Activated CD8-positive, alpha-beta memory T cell treated with anti-CD3 and anti-CD28 coated beads, Interleukin-2, amount 10 ng/mL, durations not matched to agents 7 days and 5 days (primary cell): Measurements from ENCODE around the gene ABRAXAS1. TPM values are rescaled to one million over a fixed set of nuclear protein-coding genes. Genes with fewer than 3 reads are reported as not detected.
A peak's percentile ranks its signal among the peaks of the same experiment; 100 is the strongest.
"Not testable (repeated sequence)": the region's sequence is repeated elsewhere in the genome, so short reads cannot be mapped to it uniquely, and the experiment has no call there.

Experiments
- ATAC-seq: fragments of 150-1000 bp; cut with Tn5 transposase; one replicate; pipeline ENCODE4 v1.10.0; 2021; ENCODE audit warnings: moderate library complexity
- CTCF ChIA-PET: fragments of 350-600 bp; sonication (Branson Sonifier 250); formaldehyde crosslinking; loops from one replicate; lab custom pipeline; 2021; ENCODE audit warnings: antibody characterized with exemption; lab: Charles Lee
- DNase-seq: peaks from one replicate; pipeline ENCODE4 v3.0.0-alpha.2; 2020
- H3K27ac Mint-ChIP-seq: one replicate; pipeline ENCODE4 v1.8.0; 2021; ENCODE audit warnings: mild to moderate bottlenecking, mixed read lengths
- H3K27me3 Mint-ChIP-seq: one replicate; pipeline ENCODE4 v1.8.0; 2021; ENCODE audit warnings: mixed read lengths
- H3K36me3 Mint-ChIP-seq: one replicate; pipeline ENCODE4 v1.8.0; 2021; ENCODE audit warnings: mild to moderate bottlenecking, mixed read lengths
- H3K4me1 Mint-ChIP-seq: one replicate; pipeline ENCODE4 v1.8.0; 2021; ENCODE audit warnings: mixed read lengths
- H3K4me3 Mint-ChIP-seq: one replicate; pipeline ENCODE4 v1.8.0; 2021; ENCODE audit warnings: mild to moderate bottlenecking, moderate library complexity, mixed read lengths
- H3K9me3 Mint-ChIP-seq: one replicate; pipeline ENCODE4 v1.8.0; 2022; ENCODE audit warnings: low read depth, mixed read lengths
- total RNA-seq, 2 experiments: library from RNA; stranded (reverse); gene quantifications; one replicate each; pipeline ENCODE4 v1.2.3, GENCODE V29; 2021

The ABRAXAS1 gene
- total RNA-seq = 10 to 100 TPM; 11.3 to 11.5 TPM

DNA sequence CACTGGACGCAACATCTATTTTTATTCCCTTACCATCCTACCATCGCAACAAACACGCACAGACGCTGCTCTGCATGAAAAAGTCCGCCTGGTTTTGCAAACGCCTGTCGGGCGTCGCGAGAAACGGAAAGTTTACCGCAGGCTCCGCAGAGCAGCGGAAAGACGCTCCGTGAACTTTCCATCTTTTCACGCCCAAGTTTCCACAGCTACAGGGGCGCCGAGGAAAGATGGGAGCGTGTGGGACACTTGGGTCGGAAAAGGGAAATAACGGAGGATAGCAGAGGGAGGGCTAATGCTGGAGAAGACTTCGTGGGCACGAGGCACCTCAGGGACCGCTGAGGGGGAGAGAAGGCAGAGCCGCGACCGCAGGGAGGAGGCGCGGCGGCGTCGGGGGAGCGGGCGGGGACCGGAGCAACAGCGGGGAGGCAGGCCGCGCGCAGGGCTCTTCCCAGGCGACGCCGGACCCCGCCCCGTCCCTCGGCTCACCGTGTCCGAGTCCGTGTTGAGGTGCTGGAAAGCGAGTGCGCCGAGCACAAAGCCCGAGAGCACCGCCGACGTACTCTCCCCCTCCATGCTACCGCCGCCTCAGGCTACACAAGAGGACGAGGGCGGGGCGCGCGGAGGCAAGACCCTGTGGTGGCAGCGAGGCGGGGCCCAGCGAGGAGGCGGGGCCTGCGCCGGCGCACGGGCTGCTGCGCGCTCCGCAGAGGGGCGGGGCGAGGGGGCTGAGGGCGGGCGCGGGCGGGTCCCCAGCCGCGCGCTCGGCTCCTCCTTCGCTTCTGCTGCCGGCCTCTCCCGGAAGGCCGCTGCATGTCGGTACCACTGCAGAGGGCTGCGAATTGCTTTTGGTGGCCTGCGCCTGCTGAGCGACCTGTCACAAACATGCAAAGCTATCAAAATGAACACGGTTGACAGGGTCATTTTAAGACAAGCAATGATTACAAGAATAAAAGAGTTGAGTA lies at the start of gene ABRAXAS1:
TSS of gene ABRAXAS1 (minus strand) at position 601 of the 962 bp plus-strand sequence. CDS start at position 573, 28 bp downstream.
- ATAC-seq (peak; percentile 96), DNase-seq (peak; percentile 94)
- CTCF ChIA-PET = interaction anchor here (0.6 to 2.9 kb wide), 5 partner anchors 24 to 162 kb away, joined by 3 to 11 read pairs (median 3); no protein-coding TSS in a partner anchor
- no peaks in the 10 kb centered on the region for H3K27me3 Mint-ChIP-seq
- H3K27ac Mint-ChIP-seq = peak within 1 kb of the TSS; percentile 93
- H3K36me3 Mint-ChIP-seq = peaks cover 3% of the 10 kb centered on the region
- peaks cover 15% of the 10 kb centered on the region for H3K4me1 Mint-ChIP-seq
- peak within 1 kb of the TSS; percentile 94 for H3K4me3 Mint-ChIP-seq
- no peaks in the 10 kb centered on the region for H3K9me3 Mint-ChIP-seq

- Mint-ChIP-seq H3K36me3 (no peaks in the 10 kb centered on the region), H3K27me3 (peaks cover 25% of the 10 kb centered on the region), H3K27ac (no peak overlapping the region), H3K4me3 (no peak overlapping the region), H3K9me3 (peaks cover 6% of the 10 kb centered on the region), H3K4me1 (no peaks in the 10 kb centered on the region)
- CTCF ChIA-PET = interaction anchor here (1.2 kb wide), 1 partner anchor 11 kb away, joined by 3 read pairs; no protein-coding TSS in a partner anchor
- DNase-seq (no peak), ATAC-seq (no peak)
Measured at GRCh38 chr4:83527671-83528070, 42.8 kb upstream of the ABRAXAS1 start.

GRCh38 chr4:83522239-83522638 lies 37.3 kb upstream of the ABRAXAS1 start:
- Mint-ChIP-seq H3K4me1 (no peaks in the 10 kb centered on the region), H3K27ac (no peak overlapping the region), H3K9me3 (peaks cover 6% of the 10 kb centered on the region), H3K27me3 (peaks cover 17% of the 10 kb centered on the region), H3K36me3 (no peaks in the 10 kb centered on the region), H3K4me3 (no peak overlapping the region)
- ATAC-seq = no peak
- no peak for DNase-seq
- CTCF ChIA-PET = interaction anchor here (2.3 kb wide), 1 partner anchor 13 kb away, joined by 10 read pairs; no protein-coding TSS in a partner anchor

GRCh38 chr4:83516042-83516772 lies 31.3 kb upstream of the ABRAXAS1 start:
- H3K9me3 Mint-ChIP-seq = no peaks in the 10 kb centered on the region
- DNase-seq = no peak
- no peak overlapping the region for H3K27ac Mint-ChIP-seq
- CTCF ChIA-PET = no interaction called here
- peaks cover 9% of the 10 kb centered on the region for H3K27me3 Mint-ChIP-seq
- no peak for ATAC-seq
- no peak overlapping the region for H3K4me3 Mint-ChIP-seq
- H3K4me1 Mint-ChIP-seq = no peaks in the 10 kb centered on the region
- no peaks in the 10 kb centered on the region for H3K36me3 Mint-ChIP-seq

DNA sequence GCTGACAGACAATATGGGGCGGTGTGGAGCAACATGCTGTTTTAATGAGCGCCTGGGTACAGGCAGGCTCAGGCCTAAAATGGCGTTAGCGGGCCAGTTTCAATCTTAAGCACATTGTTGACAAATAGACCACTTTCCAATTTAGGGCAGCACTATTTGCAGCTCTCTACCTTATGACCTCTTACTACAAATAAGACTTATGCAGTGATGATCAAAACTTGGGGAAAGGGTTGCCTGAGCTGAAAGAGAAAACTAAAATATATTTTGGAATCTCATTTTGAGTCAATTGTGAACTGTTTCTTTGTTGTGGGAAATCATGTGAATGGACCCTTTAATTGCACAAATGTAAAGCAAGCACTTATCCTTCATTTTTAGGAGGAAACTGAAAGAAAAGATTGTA lies 25.5 kb upstream of the ABRAXAS1 start:
- DNase-seq (no peak), ATAC-seq (peak; percentile 20)
- CTCF ChIA-PET = interaction anchor here (1.1 to 4.5 kb wide), 8 partner anchors 8 to 133 kb away, joined by 3 to 84 read pairs (median 8); partner anchors contain the start of gene GPAT3
- no peak overlapping the region for H3K4me3 Mint-ChIP-seq
- peaks cover 8% of the 10 kb centered on the region for H3K4me1 Mint-ChIP-seq
- H3K36me3 Mint-ChIP-seq = no peaks in the 10 kb centered on the region
- H3K27ac Mint-ChIP-seq = no peak overlapping the region
- no peaks in the 10 kb centered on the region for H3K9me3 Mint-ChIP-seq
- H3K27me3 Mint-ChIP-seq = no peaks in the 10 kb centered on the region

DNA sequence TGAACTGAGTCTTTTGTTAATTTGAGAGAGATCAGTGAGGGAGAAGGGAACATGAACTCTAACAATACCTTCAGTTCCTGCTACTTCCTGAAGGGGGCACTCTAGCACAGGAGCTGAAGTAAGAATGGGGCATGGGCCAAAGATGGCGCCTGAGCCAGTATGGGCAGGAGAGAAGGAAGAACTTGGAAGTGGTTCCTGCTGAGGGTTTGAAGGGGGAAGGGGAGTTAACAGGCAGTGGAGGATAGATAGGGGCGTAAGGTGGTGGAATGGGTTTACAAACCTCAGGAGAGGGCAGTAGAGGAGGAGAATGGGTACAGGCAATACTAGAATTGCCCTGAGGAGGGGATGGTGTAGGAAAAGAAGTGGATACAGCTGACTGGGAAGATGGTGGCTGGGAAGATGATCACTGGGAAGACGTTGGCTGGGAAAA lies 24.3 kb upstream of the ABRAXAS1 start:
- H3K27ac Mint-ChIP-seq, H3K27me3 Mint-ChIP-seq, H3K9me3 Mint-ChIP-seq, H3K4me3 Mint-ChIP-seq, H3K36me3 Mint-ChIP-seq, ATAC-seq: not testable (repeated sequence)
- peaks cover 12% of the 10 kb centered on the region for H3K4me1 Mint-ChIP-seq
- CTCF ChIA-PET = interaction anchor here (0.9 to 4.5 kb wide), 17 partner anchors 9 to 147 kb away, joined by 3 to 84 read pairs (median 5); partner anchors contain the start of genes ABRAXAS1 and GPAT3
- DNase-seq = peak; percentile 76

DNA sequence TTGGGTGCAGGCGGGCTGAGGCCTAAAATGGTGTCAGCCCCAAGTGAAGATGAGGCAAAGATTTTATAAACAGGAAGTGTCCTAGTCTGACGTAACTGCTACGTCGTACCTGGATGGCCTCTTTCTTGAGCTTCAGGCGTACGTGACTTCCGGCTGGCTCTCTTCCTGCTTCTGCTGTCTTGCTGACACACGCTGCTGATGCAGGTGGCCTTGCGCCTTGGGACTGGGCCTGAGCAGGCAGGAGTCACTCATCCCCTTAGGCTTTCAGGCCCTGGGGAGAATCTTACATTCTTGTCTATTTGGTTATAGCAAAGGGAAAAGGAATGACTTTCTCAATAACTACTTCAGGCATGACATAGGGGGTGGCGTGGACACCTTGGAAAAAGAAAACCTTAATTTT lies 20.1 kb upstream of the ABRAXAS1 start:
- Mint-ChIP-seq H3K9me3 (no peaks in the 10 kb centered on the region), H3K27me3 (no peaks in the 10 kb centered on the region), H3K4me3 (no peak overlapping the region), H3K36me3 (no peaks in the 10 kb centered on the region), H3K27ac (no peak overlapping the region), H3K4me1 (peaks cover 12% of the 10 kb centered on the region)
- no peak for DNase-seq
- no peak for ATAC-seq
- CTCF ChIA-PET = interaction anchor here (0.7 kb wide), 1 partner anchor 151 kb away, joined by 3 read pairs; no protein-coding TSS in a partner anchor

- Mint-ChIP-seq H3K4me3 (no peak overlapping the region), H3K27ac (no peak overlapping the region), H3K27me3 (no peaks in the 10 kb centered on the region), H3K36me3 (no peaks in the 10 kb centered on the region), H3K9me3 (no peaks in the 10 kb centered on the region), H3K4me1 (peaks cover 12% of the 10 kb centered on the region)
- DNase-seq (no peak), ATAC-seq (no peak)
- CTCF ChIA-PET = interaction anchor here (0.7 kb wide), 1 partner anchor 151 kb away, joined by 3 read pairs; no protein-coding TSS in a partner anchor
Measured at GRCh38 chr4:83504503-83504902, 19.6 kb upstream of the ABRAXAS1 start.

- Mint-ChIP-seq H3K36me3 (no peaks in the 10 kb centered on the region), H3K27me3 (no peaks in the 10 kb centered on the region), H3K4me3 (no peak overlapping the region), H3K4me1 (peaks cover 11% of the 10 kb centered on the region), H3K9me3 (no peaks in the 10 kb centered on the region), H3K27ac (peak overlapping the region; percentile 6)
- ATAC-seq (no peak), DNase-seq (peak; percentile 48)
- CTCF ChIA-PET = no interaction called here
Measured at GRCh38 chr4:83503974-83504373, 19.1 kb upstream of the ABRAXAS1 start.

GRCh38 chr4:83501671-83502070 lies 16.8 kb upstream of the ABRAXAS1 start:
- not testable (repeated sequence) for H3K4me3 Mint-ChIP-seq, H3K27me3 Mint-ChIP-seq, H3K9me3 Mint-ChIP-seq, ATAC-seq, H3K36me3 Mint-ChIP-seq, H3K27ac Mint-ChIP-seq, DNase-seq
- CTCF ChIA-PET = interaction anchor here (1.7 kb wide), 1 partner anchor 141 kb away, joined by 4 read pairs; no protein-coding TSS in a partner anchor
- H3K4me1 Mint-ChIP-seq = peaks cover 11% of the 10 kb centered on the region

GRCh38 chr4:83498187-83498586 lies 13.3 kb upstream of the ABRAXAS1 start:
- H3K9me3 Mint-ChIP-seq = no peaks in the 10 kb centered on the region
- H3K4me1 Mint-ChIP-seq = no peaks in the 10 kb centered on the region
- DNase-seq (no peak), ATAC-seq (no peak)
- CTCF ChIA-PET = interaction anchor here (2.0 to 2.5 kb wide), 2 partner anchors 8 to 11 kb away, joined by 7 read pairs; no protein-coding TSS in a partner anchor
- no peak overlapping the region for H3K4me3 Mint-ChIP-seq
- peak overlapping the region; percentile 16 for H3K27ac Mint-ChIP-seq
- H3K27me3 Mint-ChIP-seq = no peaks in the 10 kb centered on the region
- H3K36me3 Mint-ChIP-seq = no peaks in the 10 kb centered on the region

DNA sequence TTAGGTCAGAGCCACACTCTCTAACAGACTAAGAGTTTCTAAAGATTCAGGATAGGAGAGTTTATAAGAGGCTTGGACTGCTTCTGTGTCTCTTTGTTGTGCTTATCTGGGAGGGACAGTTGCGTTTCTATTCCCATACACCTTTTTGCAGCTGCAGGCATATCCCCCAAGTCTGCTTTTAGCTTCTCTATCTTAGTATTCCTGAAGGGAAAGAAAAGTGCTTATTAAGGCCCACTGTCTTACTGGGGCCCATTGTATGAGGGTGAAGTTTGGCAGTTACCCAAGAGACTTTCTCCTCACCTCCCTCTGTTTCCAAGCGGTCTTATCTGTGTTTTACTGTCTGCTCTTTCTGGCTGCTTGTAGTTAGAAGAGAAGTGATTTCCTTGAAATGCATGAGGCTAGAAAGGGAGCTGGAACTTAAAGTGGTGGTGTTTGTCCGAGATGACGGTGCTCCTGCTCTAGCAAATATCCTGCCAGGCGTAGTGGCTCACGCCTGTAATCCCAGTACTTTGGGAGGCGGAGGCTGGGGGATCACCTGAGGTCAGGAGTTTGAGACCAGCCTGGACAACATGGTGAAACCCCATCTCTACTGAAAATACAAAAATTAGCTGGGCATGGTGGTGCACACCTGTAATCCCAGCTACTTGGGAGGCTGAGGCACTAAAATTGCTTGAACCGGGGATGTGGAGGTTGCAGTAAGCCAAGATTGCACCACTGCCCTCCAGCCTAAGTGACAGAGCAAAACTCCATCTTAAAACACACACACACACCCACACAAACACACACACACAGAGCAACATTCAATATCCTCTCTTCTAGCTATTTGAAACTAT lies 11.4 kb upstream of the ABRAXAS1 start:
- H3K36me3 Mint-ChIP-seq, H3K9me3 Mint-ChIP-seq, H3K27ac Mint-ChIP-seq, H3K27me3 Mint-ChIP-seq, ATAC-seq, H3K4me3 Mint-ChIP-seq, H3K4me1 Mint-ChIP-seq, DNase-seq: not testable (repeated sequence)
- CTCF ChIA-PET = interaction anchor here (1.2 to 2.0 kb wide), 3 partner anchors 13 to 148 kb away, joined by 3 to 7 read pairs (median 4); no protein-coding TSS in a partner anchor
